K562 (cell line): ENCODE results near the gene IL26. TPM values are rescaled to one million over a fixed set of nuclear protein-coding genes. Genes with fewer than 3 reads are reported as not detected.

ENCODE experiments used
- CEBPB ChIP-seq: fragments of 450-650 bp; IDR thresholded peaks from 2 replicates; pipeline ENCODE4 v1.6.1; 2016; ENCODE audit warnings: missing genetic modification characterization, missing compliant biosample characterization
- CHD7 ChIP-seq: fragments of 200-600 bp; sonication (generic); IDR thresholded peaks from one replicate; pipeline ENCODE4 v1.6.1; 2012; ENCODE audit warnings: mild to moderate bottlenecking, low read depth, low read length, inconsistent platforms
- ELF1 ChIP-seq: fragments of 200-800 bp; sonication (Bioruptor generic); IDR thresholded peaks from 2 replicates; pipeline ENCODE4 v1.6.1; 2016; ENCODE audit warnings: missing genetic modification characterization, missing compliant biosample characterization
- HNRNPUL1 ChIP-seq: fragments of 200-400 bp; formaldehyde crosslinking; IDR thresholded peaks from 2 replicates; pipeline ENCODE4 v1.6.1; 2017; ENCODE audit warnings: low read length
- NR2C1 ChIP-seq, 2 experiments: fragments of 450-650 bp; IDR thresholded peaks; 2 replicates each; pipeline ENCODE4 v1.6.1; 2017; ENCODE audit warnings: mild to moderate bottlenecking in 2 of 2, antibody characterized with exemption in 1 of 2, inconsistent platforms in 1 of 2, missing compliant biosample characterization in 1 of 2, missing genetic modification characterization in 1 of 2
- RNF219 ChIP-seq: fragments of 250-450 bp; sonication (Bioruptor Pico); IDR thresholded peaks from 2 replicates; pipeline ENCODE4 v1.5.0; 2022; ENCODE audit warnings: mild to moderate bottlenecking
- TBP ChIP-seq: optimal IDR thresholded peaks from 2 replicates; pipeline ENCODE3; 2011; ENCODE audit warnings: low read depth, low read length, improper control_type of control experiment
- XRCC3 ChIP-seq: fragments of 450-650 bp; IDR thresholded peaks from 2 replicates; pipeline ENCODE4 v1.6.1; 2017; ENCODE audit warnings: mild to moderate bottlenecking, moderate library complexity
- ZNF174 ChIP-seq: fragments of 250-450 bp; sonication (Bioruptor Pico); IDR thresholded peaks from 2 replicates; pipeline ENCODE4 v1.4.0; 2020; ENCODE audit warnings: mild to moderate bottlenecking
- polyA plus RNA-seq, 8 experiments: library from polyadenylated mRNA; depleted of rRNA in 4 of 8; stranded (reverse) in 5 of 8; unstranded in 3 of 8; fragments of >200 nt; fragmentation: Nextera tagmentation in 2 of 8; fragmentation: Illumina TruSeq in 1 of 8; extraction: Ambion mirVana in 2 of 8; extraction: Trizol in 1 of 8; gene quantifications; 2 replicates each; pipeline versions ENCODE4 v1.2.1 to v1.2.3, GENCODE V29; 2011 to 2014; ENCODE audit warnings: inconsistent platforms in 1 of 8, missing spikeins in 1 of 8
- total RNA-seq, 7 experiments: library from RNA; depleted of rRNA in 6 of 7; stranded (reverse); fragments of >200 nt in 6 of 7; fragmentation: Illumina TruSeq in 2 of 7; extraction: Trizol in 2 of 7; gene quantifications; 2 replicates each; pipeline versions ENCODE4 v1.2.1 to v1.2.3, GENCODE V29; 2011 to 2021; ENCODE audit warnings: low replicate concordance in 1 of 7

Gene IL26
- total and polyA plus RNA-seq, 9 of the 15 experiments (the other 6 are each of a cell fraction or from before 2014, with no cell fraction given), result not detected

- peak; percentile 44; the same call in 1 of the 2 replicates for TF ChIP-seq ELF1 (tag)
- TF ChIP-seq XRCC3, result no peak
- no peak for TF ChIP-seq NR2C1 (IDR thresholded peaks at IDR 0.05)
- TF ChIP-seq NR2C1 (tag; IDR thresholded peaks at IDR 0.05), result peak; percentile 73
- TF ChIP-seq HNRNPUL1, result no peak
- no peak for TF ChIP-seq ZNF174 (CRISPR knock-in tag)
- no peak for TF ChIP-seq RNF219 (CRISPR knock-in tag)
- no peak for TF ChIP-seq TBP
- TF ChIP-seq CHD7, result no peak
- TF ChIP-seq CEBPB (tag), result peak; percentile 84
These were observed 46.7 kb downstream of the IL26 start (continued) for GRCh38 chr12:68178774-68179439.
